Panc1 (cell line): ENCODE results near the gene PBRM1. TPM values are rescaled to one million over a fixed set of nuclear protein-coding genes. Genes with fewer than 3 reads are reported as not detected.

ENCODE experiments used
- ATAC-seq: fragments of 200-7000 bp; cut with Tn5 transposase; 2 replicates; pipeline ENCODE4 v1.9.1; 2020; ENCODE audit warnings: mild to moderate bottlenecking, moderate library complexity
- BruUV-seq: library from RNA; stranded (reverse); fragments of 400-500 nt; replicated peaks from 2 replicates; lab custom pipeline; 2021; lab: Mats Ljungman, UMichigan
- CTCF ChIA-PET: fragments of 300-600 bp; sonication (Branson Sonifier 250); formaldehyde crosslinking; loops from one replicate; lab custom pipeline; 2022; ENCODE audit warnings: antibody characterized with exemption; lab: Charles Lee
- POLR2A ChIA-PET: fragments of 300-600 bp; sonication (Branson Sonifier 250); formaldehyde crosslinking; loops from one replicate; lab custom pipeline; 2022; ENCODE audit warnings: antibody characterized with exemption; lab: Charles Lee
- DNase-seq: peaks from one replicate; pipeline ENCODE4 v3.0.0-alpha.2; 2010; ENCODE audit warnings: low read depth, low spot score
- H3K27ac ChIP-seq: 2 replicates; pipeline ENCODE4 v1.5.1; 2011; ENCODE audit warnings: mild to moderate bottlenecking, low read length, inconsistent platforms
- H3K27me3 ChIP-seq: fragments of 200-500 bp; sonication (Bioruptor generic); 2 replicates; pipeline ENCODE4 v1.6.0; 2014; ENCODE audit warnings: low read length, inconsistent platforms; ENCODE audit not compliant: control insufficient read depth, insufficient read depth
- H3K36me3 ChIP-seq: fragments of 200-500 bp; sonication (Bioruptor generic); 2 replicates; pipeline ENCODE4 v1.5.1; 2014; ENCODE audit warnings: inconsistent platforms, mild to moderate bottlenecking, low read length, moderate library complexity; ENCODE audit not compliant: control insufficient read depth, insufficient read depth
- H3K4me1 ChIP-seq: 2 replicates; pipeline ENCODE4 v1.5.1; 2011; ENCODE audit warnings: inconsistent platforms, mild to moderate bottlenecking, low read length, moderate library complexity; ENCODE audit not compliant: control insufficient read depth, insufficient read depth
- H3K4me3 ChIP-seq, 2 experiments: 2 replicates each; pipeline ENCODE4 v1.5.1; 2011 to 2012; ENCODE audit warnings: low read depth in 2 of 2, low read length in 2 of 2, mild to moderate bottlenecking in 2 of 2, inconsistent platforms in 1 of 2, moderate library complexity in 1 of 2
- H3K9me3 ChIP-seq: fragments of 200-500 bp; sonication (Bioruptor generic); 2 replicates; pipeline ENCODE4 v1.5.1; 2014; ENCODE audit warnings: low read depth, mild to moderate bottlenecking, inconsistent platforms, low read length, moderate library complexity; ENCODE audit not compliant: control insufficient read depth, insufficient read depth
- POLR2AphosphoS5 ChIP-seq: IDR thresholded peaks from 2 replicates; pipeline ENCODE4 v1.6.1; 2012; ENCODE audit warnings: mild to moderate bottlenecking, low read depth, low read length, moderate library complexity
- REST ChIP-seq, 2 experiments: IDR thresholded peaks; 2 replicates each; pipeline ENCODE4 v1.6.1; 2011 to 2012; ENCODE audit warnings: low read depth in 2 of 2, control low read depth in 1 of 2, low read length in 1 of 2, mild to moderate bottlenecking in 1 of 2, moderate library complexity in 1 of 2; ENCODE audit not compliant: insufficient read depth in 1 of 2
- SIN3A ChIP-seq: IDR thresholded peaks from 2 replicates; pipeline ENCODE4 v1.6.1; 2012; ENCODE audit warnings: low read depth, mild to moderate bottlenecking, low read length, moderate library complexity, borderline replicate concordance; ENCODE audit not compliant: insufficient read depth
- TCF7L2 ChIP-seq: IDR thresholded peaks from 2 replicates; pipeline ENCODE4 v1.6.1; 2011; ENCODE audit warnings: mild to moderate bottlenecking, low read depth, low read length, inconsistent platforms
- in situ Hi-C: cut with HindIII; loops from 2 replicates; pipeline ENCODE4 v1.10.0; 2016; ENCODE audit warnings: low sequenced_read_pairs, low pct_unique_long_range_greater_than_20kb
- intact Hi-C: fragments of 100-400 bp; cut with micrococcal nuclease; formaldehyde crosslinking; loops from one replicate; pipeline ENCODE4 v1.10.0; 2022; ENCODE audit not compliant: unreplicated experiment
- total RNA-seq: library from RNA; stranded (reverse); gene quantifications from one replicate; pipeline ENCODE4 v1.2.1, GENCODE V29; 2021; ENCODE audit not compliant: unreplicated experiment
- TF ChIP-seq, protein P1 (sequence below): fragments of 450-650 bp; IDR thresholded peaks from 2 replicates; pipeline ENCODE4 v1.5.1; 2017; ENCODE audit warnings: mild to moderate bottlenecking

The PBRM1 gene
- total RNA-seq, 1 experiment from 2014 or later, result 43.5 TPM

DNA sequence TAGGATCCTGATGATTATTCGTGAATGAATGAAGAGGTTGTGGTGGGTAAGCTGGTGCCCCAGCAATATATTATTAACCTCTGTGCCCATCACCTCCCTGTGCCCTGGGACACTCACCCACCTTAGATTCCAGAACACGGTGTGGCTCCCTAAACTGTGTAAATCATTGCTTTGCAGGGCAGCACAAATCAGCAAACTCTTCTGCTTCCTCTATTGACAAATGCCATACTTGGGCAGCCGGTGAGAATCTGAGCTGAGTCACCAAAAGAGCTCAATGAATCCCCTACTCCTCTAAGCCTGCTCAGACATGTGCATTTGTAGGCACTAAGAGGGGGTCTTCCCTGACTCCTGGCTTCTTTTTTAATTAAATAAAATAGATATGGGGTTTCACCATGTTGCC is 133.6 kb downstream of the PBRM1 start:
- BruUV-seq, result no TSS peak
- DNase-seq (no peak), ATAC-seq (no peak; the same call in 1 of the 2 replicates)
- intact Hi-C loops (no loop called here), in situ Hi-C loops (no loop called here)
- TF ChIP-seq, protein P1, sequence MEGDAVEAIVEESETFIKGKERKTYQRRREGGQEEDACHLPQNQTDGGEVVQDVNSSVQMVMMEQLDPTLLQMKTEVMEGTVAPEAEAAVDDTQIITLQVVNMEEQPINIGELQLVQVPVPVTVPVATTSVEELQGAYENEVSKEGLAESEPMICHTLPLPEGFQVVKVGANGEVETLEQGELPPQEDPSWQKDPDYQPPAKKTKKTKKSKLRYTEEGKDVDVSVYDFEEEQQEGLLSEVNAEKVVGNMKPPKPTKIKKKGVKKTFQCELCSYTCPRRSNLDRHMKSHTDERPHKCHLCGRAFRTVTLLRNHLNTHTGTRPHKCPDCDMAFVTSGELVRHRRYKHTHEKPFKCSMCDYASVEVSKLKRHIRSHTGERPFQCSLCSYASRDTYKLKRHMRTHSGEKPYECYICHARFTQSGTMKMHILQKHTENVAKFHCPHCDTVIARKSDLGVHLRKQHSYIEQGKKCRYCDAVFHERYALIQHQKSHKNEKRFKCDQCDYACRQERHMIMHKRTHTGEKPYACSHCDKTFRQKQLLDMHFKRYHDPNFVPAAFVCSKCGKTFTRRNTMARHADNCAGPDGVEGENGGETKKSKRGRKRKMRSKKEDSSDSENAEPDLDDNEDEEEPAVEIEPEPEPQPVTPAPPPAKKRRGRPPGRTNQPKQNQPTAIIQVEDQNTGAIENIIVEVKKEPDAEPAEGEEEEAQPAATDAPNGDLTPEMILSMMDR, result no peak
- TF ChIP-seq POLR2AphosphoS5, result no peak
- TF ChIP-seq TCF7L2, result no peak
- TF ChIP-seq REST (IDR thresholded peaks at IDR 0.05; ENCODE audit: insufficient read depth in 1 of 2, low read depth in 2 of 2, low read length in 1 of 2), result no peak
- TF ChIP-seq SIN3A, result no peak
- CTCF ChIA-PET, result no interaction called here
- POLR2A ChIA-PET, result no interaction called here
- H3K4me3 ChIP-seq, result no peak overlapping the region
- H3K27me3 ChIP-seq, result no peaks in the 10 kb centered on the region
- peaks cover 3% of the 10 kb centered on the region; the same call in 1 of the 2 replicates for H3K36me3 ChIP-seq
- H3K27ac ChIP-seq, result no peak overlapping the region
- no peaks in the 10 kb centered on the region for H3K9me3 ChIP-seq
- H3K4me1 ChIP-seq, result no peaks in the 10 kb centered on the region

DNA sequence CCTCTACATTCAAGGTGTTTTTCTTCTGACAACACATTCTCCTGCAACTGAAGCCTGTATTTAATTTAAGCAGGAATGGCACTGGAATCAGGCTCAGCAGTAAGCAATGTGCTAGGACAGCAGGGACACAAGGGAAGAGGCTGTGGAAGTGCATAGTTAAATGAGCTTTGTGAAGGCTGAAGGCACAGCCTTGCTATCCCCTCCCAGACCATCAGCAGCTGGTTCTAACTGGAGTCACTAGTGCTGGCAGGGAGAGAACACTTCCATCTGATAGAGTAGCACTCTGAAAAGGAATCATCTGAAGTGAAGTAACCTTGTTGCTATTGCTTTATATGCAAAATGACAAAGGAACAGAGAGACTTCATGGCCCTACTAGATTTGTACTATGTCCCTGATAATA is 134.6 kb downstream of the PBRM1 start:
- POLR2A ChIA-PET, result no interaction called here
- H3K36me3 ChIP-seq, result peaks cover 8% of the 10 kb centered on the region; the same call in 1 of the 2 replicates
- no peak for TF ChIP-seq SIN3A
- no peak for TF ChIP-seq TCF7L2
- TF ChIP-seq, protein P1, result no peak
- no peak for TF ChIP-seq POLR2AphosphoS5
- no peak for TF ChIP-seq REST (IDR thresholded peaks at IDR 0.05; ENCODE audit: insufficient read depth in 1 of 2, low read depth in 2 of 2, low read length in 1 of 2)
- ATAC-seq (no peak), DNase-seq (no peak)
- intact Hi-C loops (no loop called here), in situ Hi-C loops (no loop called here)
- H3K4me3 ChIP-seq, result no peak overlapping the region
- H3K4me1 ChIP-seq, result no peaks in the 10 kb centered on the region
- no TSS peak for BruUV-seq
- CTCF ChIA-PET, result no interaction called here
- H3K27me3 ChIP-seq, result no peaks in the 10 kb centered on the region
- no peaks in the 10 kb centered on the region for H3K9me3 ChIP-seq
- H3K27ac ChIP-seq, result no peak overlapping the region
